SJCRH30 (cell line): ENCODE measurements around the gene SELENOW. TPM values are rescaled to one million over a fixed set of nuclear protein-coding genes. Genes with fewer than 3 reads are reported as not detected.
A peak's percentile ranks its signal among the peaks of the same experiment; 100 is the strongest.
"Not testable (repeated sequence)": the region's sequence is repeated elsewhere in the genome, so short reads cannot be mapped to it uniquely, and the experiment has no call there.

Source experiments
- DNase-seq, 2 experiments: peaks; one replicate each; pipeline ENCODE4 v3.0.0-alpha.2; 2015 to 2020
- H3K27ac ChIP-seq: fragments of 250-450 bp; sonication (Bioruptor Pico); 2 replicates; pipeline ENCODE4 v1.5.1; 2020; ENCODE audit warnings: mild to moderate bottlenecking, moderate library complexity
- H3K27me3 ChIP-seq: fragments of 250-450 bp; sonication (Bioruptor Pico); 2 replicates; pipeline ENCODE4 v1.5.1; 2020; ENCODE audit warnings: mild to moderate bottlenecking, moderate library complexity
- H3K36me3 ChIP-seq: fragments of 250-450 bp; sonication (Bioruptor Pico); 2 replicates; pipeline ENCODE4 v1.5.1; 2020; ENCODE audit warnings: mild to moderate bottlenecking, moderate library complexity
- H3K4me1 ChIP-seq: fragments of 250-450 bp; sonication (Bioruptor Pico); 2 replicates; pipeline ENCODE4 v1.5.1; 2020; ENCODE audit warnings: mild to moderate bottlenecking, moderate library complexity
- H3K4me3 ChIP-seq: fragments of 250-450 bp; sonication (Bioruptor Pico); 2 replicates; pipeline ENCODE4 v1.5.1; 2020; ENCODE audit warnings: mild to moderate bottlenecking, moderate library complexity
- H3K9me3 ChIP-seq: fragments of 250-450 bp; sonication (Bioruptor Pico); replicated peaks from 2 replicates; pipeline ENCODE4 v1.5.1; 2020; ENCODE audit warnings: mild to moderate bottlenecking, moderate library complexity
- total RNA-seq: library from RNA; depleted of rRNA; stranded (reverse); fragments of >200 nt; shearing (Covaris generic); gene quantifications from 2 replicates; pipeline ENCODE4 v1.2.3, GENCODE V29; 2014

SELENOW gene
- total RNA-seq, 1 experiment from 2014 or later, result 204 TPM

- H3K27ac ChIP-seq, result no peak overlapping the region
- peak; percentile 78 to 91 for DNase-seq
- H3K36me3 ChIP-seq, result no peaks in the 10 kb centered on the region
- H3K9me3 ChIP-seq, result no peaks in the 10 kb centered on the region
- no peak overlapping the region for H3K4me3 ChIP-seq
- peaks cover 10% of the 10 kb centered on the region; the same call in 1 of the 2 replicates for H3K4me1 ChIP-seq
- no peaks in the 10 kb centered on the region for H3K27me3 ChIP-seq
Observed at GRCh38 chr19:47765523-47766358, 12.8 kb upstream of the SELENOW start.

- H3K9me3 ChIP-seq, result no peaks in the 10 kb centered on the region
Observed at GRCh38 chr19:47766359-47766620, 12.2 kb upstream of the SELENOW start.

GRCh38 chr19:47766670-47767069 lies 11.8 kb upstream of the SELENOW start:
- Histone ChIP-seq H3K4me3 (no peak overlapping the region), H3K4me1 (peaks cover 10% of the 10 kb centered on the region; the same call in 1 of the 2 replicates), H3K9me3 (no peaks in the 10 kb centered on the region), H3K36me3 (no peaks in the 10 kb centered on the region), H3K27me3 (no peaks in the 10 kb centered on the region), H3K27ac (no peak overlapping the region)
- DNase-seq, result no peak

More at GRCh38 chr19:47766359-47766620, 12.2 kb upstream of the SELENOW start:
- no peak for DNase-seq
- H3K27ac ChIP-seq, result no peak overlapping the region
- H3K4me3 ChIP-seq, result no peak overlapping the region
- H3K27me3 ChIP-seq, result no peaks in the 10 kb centered on the region
- peaks cover 10% of the 10 kb centered on the region; the same call in 1 of the 2 replicates for H3K4me1 ChIP-seq
- H3K36me3 ChIP-seq, result no peaks in the 10 kb centered on the region

GRCh38 chr19:47767349-47767748 lies 11.2 kb upstream of the SELENOW start:
- no peak for DNase-seq
- Histone ChIP-seq H3K4me1 (peaks cover 10% of the 10 kb centered on the region; the same call in 1 of the 2 replicates), H3K4me3 (no peak overlapping the region), H3K36me3 (no peaks in the 10 kb centered on the region), H3K9me3 (no peaks in the 10 kb centered on the region), H3K27ac (no peak overlapping the region), H3K27me3 (no peaks in the 10 kb centered on the region)

GRCh38 chr19:47768604-47769003 lies 9.9 kb upstream of the SELENOW start:
- Histone ChIP-seq H3K4me3 (no peak overlapping the region), H3K4me1 (peaks cover 11% of the 10 kb centered on the region), H3K9me3 (no peaks in the 10 kb centered on the region), H3K27me3 (no peaks in the 10 kb centered on the region), H3K36me3 (no peaks in the 10 kb centered on the region), H3K27ac (no peak overlapping the region)
- no peak for DNase-seq

GRCh38 chr19:47769534-47769933 lies 9.0 kb upstream of the SELENOW start:
- Histone ChIP-seq H3K9me3 (no peaks in the 10 kb centered on the region), H3K4me1 (peaks cover 18% of the 10 kb centered on the region), H3K4me3 (no peak overlapping the region), H3K27ac (no peak overlapping the region), H3K27me3 (no peaks in the 10 kb centered on the region), H3K36me3 (no peaks in the 10 kb centered on the region)
- DNase-seq, result no peak

GRCh38 chr19:47771291-47771690 lies 7.2 kb upstream of the SELENOW start:
- H3K27ac ChIP-seq, H3K9me3 ChIP-seq, H3K4me3 ChIP-seq, H3K4me1 ChIP-seq, DNase-seq, H3K27me3 ChIP-seq, H3K36me3 ChIP-seq: not testable (repeated sequence)

- H3K27ac ChIP-seq, result no peak overlapping the region
Observed at GRCh38 chr19:47776568-47776967, 1.9 kb upstream of the SELENOW start.

GRCh38 chr19:47777245-47778048 lies 1.1 kb upstream of the SELENOW start:
- H3K36me3 ChIP-seq, H3K27ac ChIP-seq, H3K27me3 ChIP-seq, DNase-seq, H3K9me3 ChIP-seq: not testable (repeated sequence)
- peak overlapping the region; percentile 78 for H3K4me3 ChIP-seq
- peaks cover 15% of the 10 kb centered on the region for H3K4me1 ChIP-seq

More at GRCh38 chr19:47776568-47776967, 1.9 kb upstream of the SELENOW start:
- Histone ChIP-seq H3K4me3 (no peak overlapping the region), H3K9me3 (no peaks in the 10 kb centered on the region), H3K4me1 (peaks cover 15% of the 10 kb centered on the region), H3K27me3 (no peaks in the 10 kb centered on the region), H3K36me3 (no peaks in the 10 kb centered on the region; the same call in none of the 2 replicates)
- no peak for DNase-seq

- Histone ChIP-seq H3K27ac (peak overlapping the region; percentile 97; the same call in 1 of the 2 replicates), H3K27me3 (no peaks in the 10 kb centered on the region), H3K9me3 (no peaks in the 10 kb centered on the region), H3K4me3 (peak overlapping the region; percentile 78), H3K36me3 (peaks cover 2% of the 10 kb centered on the region), H3K4me1 (peaks cover 11% of the 10 kb centered on the region)
- DNase-seq, result no peak
Observed at GRCh38 chr19:47778954-47779351, 450 bp downstream of the SELENOW start.

GRCh38 chr19:47779524-47780214 lies 1.2 kb downstream of the SELENOW start:
- peaks cover 7% of the 10 kb centered on the region for H3K4me1 ChIP-seq
- peaks cover 5% of the 10 kb centered on the region for H3K36me3 ChIP-seq
- H3K9me3 ChIP-seq, result no peaks in the 10 kb centered on the region
- DNase-seq, result no peak
- H3K4me3 ChIP-seq, result peak overlapping the region; percentile 78
- no peak overlapping the region for H3K27ac ChIP-seq
- H3K27me3 ChIP-seq, result no peaks in the 10 kb centered on the region

- no peaks in the 10 kb centered on the region for H3K27me3 ChIP-seq
- peaks cover 7% of the 10 kb centered on the region for H3K4me1 ChIP-seq
- peaks cover 7% of the 10 kb centered on the region for H3K36me3 ChIP-seq
- no peak for DNase-seq
- no peak overlapping the region for H3K27ac ChIP-seq
- H3K9me3 ChIP-seq, result no peaks in the 10 kb centered on the region
- no peak overlapping the region for H3K4me3 ChIP-seq
Observed at GRCh38 chr19:47780215-47780551, 1.7 kb downstream of the SELENOW start.

- H3K9me3 ChIP-seq, result no peaks in the 10 kb centered on the region
- H3K36me3 ChIP-seq, result peaks cover 11% of the 10 kb centered on the region
- DNase-seq, result no peak
- H3K27me3 ChIP-seq, result no peaks in the 10 kb centered on the region
- H3K27ac ChIP-seq, result no peak overlapping the region
- peaks cover 13% of the 10 kb centered on the region for H3K4me1 ChIP-seq
- no peak overlapping the region for H3K4me3 ChIP-seq
Observed at GRCh38 chr19:47781590-47782262, 3.2 kb downstream of the SELENOW start.

GRCh38 chr19:47786566-47786965 lies 8.1 kb downstream of the SELENOW start:
- H3K27ac ChIP-seq, result peak overlapping the region; percentile 79
- peak; percentile 90 to 96 for DNase-seq

More at GRCh38 chr19:47786566-47786965, 8.1 kb downstream of the SELENOW start:
- Histone ChIP-seq H3K4me1 (peaks cover 14% of the 10 kb centered on the region), H3K4me3 (no peak overlapping the region), H3K27me3 (no peaks in the 10 kb centered on the region), H3K36me3 (peaks cover 11% of the 10 kb centered on the region; the same call in 1 of the 2 replicates), H3K9me3 (no peaks in the 10 kb centered on the region)
